IMR-90 (cell line): ENCODE results near the gene PITPNC1. TPM values are rescaled to one million over a fixed set of nuclear protein-coding genes. Genes with fewer than 3 reads are reported as not detected.

Experiments used
- ATAC-seq: fragments of 200-7000 bp; cut with Tn5 transposase; 2 replicates; pipeline ENCODE4 v1.9.1; 2020; ENCODE audit warnings: low read depth, mild to moderate bottlenecking, moderate library complexity
- BruUV-seq: library from RNA; stranded (reverse); fragments of 400-500 nt; replicated peaks from 2 replicates; lab custom pipeline; 2021; lab: Mats Ljungman, UMichigan
- CTCF ChIA-PET: fragments of 300-600 bp; formaldehyde crosslinking; extraction: SDS; loops from one replicate; lab custom pipeline; 2021; ENCODE audit warnings: antibody characterized with exemption; lab: Yijun Ruan, JAX
- POLR2A ChIA-PET: fragments of 300-600 bp; sonication (Branson Sonifier 250); formaldehyde crosslinking; loops from one replicate; lab custom pipeline; 2022; ENCODE audit warnings: antibody characterized with exemption; ENCODE audit not compliant: unreplicated experiment; lab: Charles Lee
- DNase-seq: peaks from one replicate; pipeline ENCODE4 v3.0.0; 2013
- H2AFZ ChIP-seq: replicated peaks from 2 replicates; pipeline ENCODE3; 2013; ENCODE audit warnings: low read length, mild to moderate bottlenecking; ENCODE audit not compliant: poor library complexity
- H2AK5ac ChIP-seq: 2 replicates; pipeline ENCODE4 v1.6.1; 2013; ENCODE audit warnings: low read depth, low read length, inconsistent platforms
- H2AK9ac ChIP-seq: replicated peaks from 2 replicates; pipeline ENCODE3; 2013; ENCODE audit warnings: mild to moderate bottlenecking, low read depth, low read length, moderate library complexity; ENCODE audit not compliant: poor library complexity
- H2BK120ac ChIP-seq: 2 replicates; pipeline ENCODE4 v1.6.1; 2013; ENCODE audit warnings: low read depth, low read length, inconsistent platforms
- H2BK15ac ChIP-seq: 3 replicates; pipeline ENCODE4 v1.6.1; 2013; ENCODE audit warnings: low read depth, low read length, inconsistent platforms
- H2BK20ac ChIP-seq: 2 replicates; pipeline ENCODE4 v1.6.1; 2013; ENCODE audit warnings: low read depth, mild to moderate bottlenecking, inconsistent platforms, low read length, moderate library complexity
- H2BK5ac ChIP-seq: 2 replicates; pipeline ENCODE4 v1.6.1; 2013; ENCODE audit warnings: mild to moderate bottlenecking, low read depth, low read length, inconsistent platforms; ENCODE audit not compliant: poor library complexity, severe bottlenecking
- H3K14ac ChIP-seq: replicated peaks from 2 replicates; pipeline ENCODE4 v1.6.1; 2013; ENCODE audit warnings: low read depth, low read length, inconsistent platforms
- H3K18ac ChIP-seq: 2 replicates; pipeline ENCODE4 v1.6.1; 2013; ENCODE audit warnings: low read depth, low read length, control low read depth
- H3K23ac ChIP-seq: 2 replicates; pipeline ENCODE4 v1.6.1; 2013; ENCODE audit warnings: low read depth, low read length, inconsistent platforms
- H3K27ac ChIP-seq: 2 replicates; pipeline ENCODE4 v1.5.1; 2013; ENCODE audit warnings: mild to moderate bottlenecking, control low read depth, low read length; ENCODE audit not compliant: insufficient read depth
- H3K27me3 ChIP-seq: 2 replicates; pipeline ENCODE4 v1.6.1; 2013; ENCODE audit warnings: low read length; ENCODE audit not compliant: control insufficient read depth, insufficient read depth
- H3K36me3 ChIP-seq: 2 replicates; pipeline ENCODE4 v1.6.1; 2013; ENCODE audit warnings: low read length, mixed read lengths; ENCODE audit not compliant: control insufficient read depth, insufficient read depth
- H3K4ac ChIP-seq: 2 replicates; pipeline ENCODE4 v1.6.1; 2013; ENCODE audit warnings: low read depth, low read length, inconsistent platforms
- H3K4me1 ChIP-seq: 2 replicates; pipeline ENCODE4 v1.6.1; 2013; ENCODE audit warnings: low read length, mixed read lengths; ENCODE audit not compliant: control insufficient read depth, insufficient read depth
- H3K4me2 ChIP-seq: 2 replicates; pipeline ENCODE4 v1.6.1; 2013; ENCODE audit warnings: low read depth, mild to moderate bottlenecking, control low read depth, low read length, moderate library complexity
- H3K4me3 ChIP-seq: 2 replicates; pipeline ENCODE4 v1.5.1; 2013; ENCODE audit warnings: low read depth, mild to moderate bottlenecking, control low read depth, low read length, moderate library complexity; ENCODE audit not compliant: insufficient read depth
- H3K56ac ChIP-seq: 2 replicates; pipeline ENCODE4 v1.6.1; 2013; ENCODE audit warnings: low read length, inconsistent platforms; ENCODE audit not compliant: insufficient read depth; ENCODE audit errors: extremely low read depth
- H3K79me1 ChIP-seq, 2 experiments: 2 replicates each; pipeline ENCODE4 v1.6.1; 2013; ENCODE audit warnings: low read length in 2 of 2, inconsistent platforms in 1 of 2, low read depth in 1 of 2
- H3K9ac ChIP-seq: 2 replicates; pipeline ENCODE4 v1.6.1; 2013; ENCODE audit warnings: low read depth, low read length, control low read depth
- H3K9me1 ChIP-seq: 2 replicates; pipeline ENCODE4 v1.6.1; 2013; ENCODE audit warnings: low read length, inconsistent platforms; ENCODE audit not compliant: insufficient read depth
- H3K9me3 ChIP-seq: 2 replicates; pipeline ENCODE4 v1.6.1; 2013; ENCODE audit warnings: low read length; ENCODE audit not compliant: control insufficient read depth, insufficient read depth
- H4K20me1 ChIP-seq: 2 replicates; pipeline ENCODE4 v1.6.1; 2013; ENCODE audit warnings: low read length, inconsistent platforms; ENCODE audit not compliant: insufficient read depth
- H4K5ac ChIP-seq: 2 replicates; pipeline ENCODE4 v1.6.1; 2013; ENCODE audit warnings: mild to moderate bottlenecking, low read depth, low read length, control low read depth
- H4K8ac ChIP-seq, 2 experiments: 2 replicates each; pipeline ENCODE4 v1.6.1; 2013; ENCODE audit warnings: low read depth in 2 of 2, low read length in 2 of 2, control low read depth in 1 of 2, inconsistent platforms in 1 of 2
- H4K91ac ChIP-seq: 2 replicates; pipeline ENCODE4 v1.6.1; 2013; ENCODE audit warnings: low read depth, low read length, inconsistent platforms; ENCODE audit not compliant: insufficient read depth
- BHLHE40 ChIP-seq: fragments of 150-350 bp; IDR thresholded peaks from 2 replicates; pipeline ENCODE4 v1.6.1; 2016; ENCODE audit warnings: mild to moderate bottlenecking, low read depth, low read length
- CEBPB ChIP-seq: IDR thresholded peaks from 2 replicates; pipeline ENCODE4 v1.6.1; 2012; ENCODE audit warnings: low read depth, low read length, improper control_type of control experiment
- CHD1 ChIP-seq: IDR thresholded peaks from 2 replicates; pipeline ENCODE4 v1.6.1; 2012; ENCODE audit warnings: low read depth, low read length, improper control_type of control experiment
- CTCF ChIP-seq: conservative IDR thresholded peaks from 2 replicates; pipeline ENCODE4 v1.5.1; 2012; ENCODE audit warnings: mild to moderate bottlenecking, low read depth, low read length, improper control_type of control experiment
- FOS ChIP-seq: fragments of 150-350 bp; IDR thresholded peaks from 2 replicates; pipeline ENCODE4 v1.6.1; 2016; ENCODE audit warnings: low read depth, low read length
- MAZ ChIP-seq: IDR thresholded peaks from 2 replicates; pipeline ENCODE4 v1.6.1; 2012; ENCODE audit warnings: low read depth, mild to moderate bottlenecking, low read length, improper control_type of control experiment, moderate library complexity, borderline replicate concordance
- MXI1 ChIP-seq: IDR thresholded peaks from 2 replicates; pipeline ENCODE4 v1.6.1; 2012; ENCODE audit warnings: low read depth, mild to moderate bottlenecking, low read length, moderate library complexity, borderline replicate concordance
- RAD21 ChIP-seq: IDR thresholded peaks from 2 replicates; pipeline ENCODE4 v1.6.1; 2012; ENCODE audit warnings: low read length, improper control_type of control experiment
- SMC3 ChIP-seq: fragments of 150-350 bp; IDR thresholded peaks from 2 replicates; pipeline ENCODE4 v1.6.1; 2016; ENCODE audit warnings: low read depth, mild to moderate bottlenecking, antibody characterized with exemption, low read length, moderate library complexity
- WGBS, 2 experiments: methylation state at CpG; one replicate each; pipeline versions ENCODE4 v1.1.5 to v1.1.7; 2013; ENCODE audit warnings: missing lambda C conversion rate in 2 of 2; ENCODE audit not compliant: insufficient read length in 1 of 2; ENCODE audit errors: extremely low coverage in 2 of 2; 5-methylcytosine and 5-hydroxymethylcytosine counted together
- dilution Hi-C: fragments of 300-500 bp; cut with HindIII; formaldehyde crosslinking; loops from one replicate; pipeline ENCODE4 v1.14.3; 2018; ENCODE audit warnings: low sequenced_read_pairs; ENCODE audit not compliant: unreplicated experiment
- in situ Hi-C: fragments of 300-500 bp; cut with MboI; formaldehyde crosslinking; loops from 3 replicates; pipeline ENCODE4 v1.14.3; 2019; ENCODE audit warnings: low sequenced_read_pairs, inconsistent platforms, mixed read lengths
- intact Hi-C: fragments of 100-400 bp; cut with micrococcal nuclease; formaldehyde crosslinking; loops from 2 replicates; pipeline ENCODE4 v1.10.0; 2022
- polyA plus RNA-seq, 3 experiments: library from polyadenylated mRNA; depleted of rRNA; stranded (reverse); fragments of >200 nt; gene quantifications; 2 replicates each; pipeline ENCODE4 v1.2.3, GENCODE V29; 2012; ENCODE audit warnings: low replicate concordance in 1 of 3
- total RNA-seq: library from RNA; depleted of rRNA; stranded (reverse); fragments of >200 nt; gene quantifications from 2 replicates; pipeline ENCODE4 v1.2.3, GENCODE V29; 2012

PITPNC1 gene
- total and polyA plus RNA-seq, 2 of the 4 experiments (the other 2 are of a cell fraction): 4.1 TPM

- no peak overlapping the region for H3K14ac ChIP-seq
- ATAC-seq (peak; percentile 92), DNase-seq (peak; percentile 72)
- ChIA-PET CTCF (interaction anchor here (0.5 to 1.8 kb wide), 17 partner anchors 9 to 232 kb away, joined by 3 to 8 read pairs (median 3); no protein-coding TSS in a partner anchor), POLR2A (no interaction called here)
- no peak overlapping the region for H2BK20ac ChIP-seq
- WGBS, 2 experiments: 78% methylated on average over 3 of the region's 23 CpGs; no CpG with 5 or more reads in 1 of the 2 experiments
- no peak overlapping the region for H3K9ac ChIP-seq
- H3K9me3 ChIP-seq: no peaks in the 10 kb centered on the region
- H2AK5ac ChIP-seq: peak overlapping the region; percentile 76
- peaks cover 4% of the 10 kb centered on the region; the same call in 1 of the 2 replicates for H3K4me1 ChIP-seq
- BruUV-seq: no TSS peak
- H2AFZ ChIP-seq: peak overlapping the region; percentile 90
- in situ Hi-C loops: no loop called here
- no peak overlapping the region for H2BK5ac ChIP-seq
- H3K9me1 ChIP-seq: peaks cover 9% of the 10 kb centered on the region
- no peaks in the 10 kb centered on the region for H4K20me1 ChIP-seq
- H4K5ac ChIP-seq: no peak overlapping the region
- H4K91ac ChIP-seq: no peak overlapping the region
- peak; percentile 85 for TF ChIP-seq RAD21
- peak; percentile 6; the same call in 1 of the 2 replicates for TF ChIP-seq BHLHE40
- peak; percentile 78 for TF ChIP-seq SMC3
- peak; percentile 86 for TF ChIP-seq CTCF
- no peak for TF ChIP-seq CHD1
- no peak for TF ChIP-seq FOS
- TF ChIP-seq MXI1: no peak
- peak; percentile 34; the same call in 1 of the 2 replicates for TF ChIP-seq MAZ
- TF ChIP-seq CEBPB: no peak
- H3K4me3 ChIP-seq: no peak overlapping the region
- peak overlapping the region; percentile 90 for H2AK9ac ChIP-seq
- H3K56ac ChIP-seq: no peak overlapping the region
- intact Hi-C loops: loop anchor here (1.0 to 10.0 kb wide), 2 partner anchors 96 to 209 kb away; no protein-coding TSS in a partner anchor
- no peak overlapping the region for H2BK15ac ChIP-seq
- peak overlapping the region in 1 of 2 experiments; percentile 84; a peak in 1 of 4 replicates for H4K8ac ChIP-seq
- H3K27me3 ChIP-seq: no peaks in the 10 kb centered on the region
- H3K23ac ChIP-seq: no peak overlapping the region
- H2BK120ac ChIP-seq: no peak overlapping the region
- no peak overlapping the region for H3K18ac ChIP-seq
- no peaks in the 10 kb centered on the region for H3K36me3 ChIP-seq
- no peak overlapping the region for H3K4me2 ChIP-seq
- peaks cover 12 to 45% of the 10 kb centered on the region in 2 experiments for H3K79me1 ChIP-seq
- no peak overlapping the region for H3K27ac ChIP-seq
- H3K4ac ChIP-seq: no peak overlapping the region
- dilution Hi-C loops: no loop called here
Measured at GRCh38 chr17:67475161-67475937, 98.3 kb downstream of the PITPNC1 start.
